Panc1 (cell line): ENCODE data around the gene FAM229A. TPM values are rescaled to one million over a fixed set of nuclear protein-coding genes. Genes with fewer than 3 reads are reported as not detected.
A peak's percentile ranks its signal among the peaks of the same experiment; 100 is the strongest.

Experiments
- ATAC-seq: fragments of 200-7000 bp; cut with Tn5 transposase; 2 replicates; pipeline ENCODE4 v1.9.1; 2020; ENCODE audit warnings: mild to moderate bottlenecking, moderate library complexity
- BruUV-seq: library from RNA; stranded (reverse); fragments of 400-500 nt; replicated peaks from 2 replicates; lab custom pipeline; 2021; lab: Mats Ljungman, UMichigan
- CTCF ChIA-PET: fragments of 300-600 bp; sonication (Branson Sonifier 250); formaldehyde crosslinking; loops from one replicate; lab custom pipeline; 2022; ENCODE audit warnings: antibody characterized with exemption; lab: Charles Lee
- POLR2A ChIA-PET: fragments of 300-600 bp; sonication (Branson Sonifier 250); formaldehyde crosslinking; loops from one replicate; lab custom pipeline; 2022; ENCODE audit warnings: antibody characterized with exemption; lab: Charles Lee
- DNase-seq: peaks from one replicate; pipeline ENCODE4 v3.0.0-alpha.2; 2010; ENCODE audit warnings: low read depth, low spot score
- H3K27ac ChIP-seq: 2 replicates; pipeline ENCODE4 v1.5.1; 2011; ENCODE audit warnings: mild to moderate bottlenecking, low read length, inconsistent platforms
- H3K27me3 ChIP-seq: fragments of 200-500 bp; sonication (Bioruptor generic); 2 replicates; pipeline ENCODE4 v1.6.0; 2014; ENCODE audit warnings: low read length, inconsistent platforms; ENCODE audit not compliant: control insufficient read depth, insufficient read depth
- H3K36me3 ChIP-seq: fragments of 200-500 bp; sonication (Bioruptor generic); 2 replicates; pipeline ENCODE4 v1.5.1; 2014; ENCODE audit warnings: inconsistent platforms, mild to moderate bottlenecking, low read length, moderate library complexity; ENCODE audit not compliant: control insufficient read depth, insufficient read depth
- H3K4me1 ChIP-seq: 2 replicates; pipeline ENCODE4 v1.5.1; 2011; ENCODE audit warnings: inconsistent platforms, mild to moderate bottlenecking, low read length, moderate library complexity; ENCODE audit not compliant: control insufficient read depth, insufficient read depth
- H3K4me3 ChIP-seq, 2 experiments: 2 replicates each; pipeline ENCODE4 v1.5.1; 2011 to 2012; ENCODE audit warnings: low read depth in 2 of 2, low read length in 2 of 2, mild to moderate bottlenecking in 2 of 2, inconsistent platforms in 1 of 2, moderate library complexity in 1 of 2
- H3K9me3 ChIP-seq: fragments of 200-500 bp; sonication (Bioruptor generic); 2 replicates; pipeline ENCODE4 v1.5.1; 2014; ENCODE audit warnings: low read depth, mild to moderate bottlenecking, inconsistent platforms, low read length, moderate library complexity; ENCODE audit not compliant: control insufficient read depth, insufficient read depth
- CTCF ChIP-seq: fragments of 450-650 bp; IDR thresholded peaks from 2 replicates; pipeline ENCODE4 v1.5.1; 2017; ENCODE audit warnings: mild to moderate bottlenecking
- POLR2AphosphoS5 ChIP-seq: IDR thresholded peaks from 2 replicates; pipeline ENCODE4 v1.6.1; 2012; ENCODE audit warnings: mild to moderate bottlenecking, low read depth, low read length, moderate library complexity
- SIN3A ChIP-seq: IDR thresholded peaks from 2 replicates; pipeline ENCODE4 v1.6.1; 2012; ENCODE audit warnings: low read depth, mild to moderate bottlenecking, low read length, moderate library complexity, borderline replicate concordance; ENCODE audit not compliant: insufficient read depth
- TCF7L2 ChIP-seq: IDR thresholded peaks from 2 replicates; pipeline ENCODE4 v1.6.1; 2011; ENCODE audit warnings: mild to moderate bottlenecking, low read depth, low read length, inconsistent platforms
- in situ Hi-C: cut with HindIII; loops from 2 replicates; pipeline ENCODE4 v1.10.0; 2016; ENCODE audit warnings: low sequenced_read_pairs, low pct_unique_long_range_greater_than_20kb
- intact Hi-C: fragments of 100-400 bp; cut with micrococcal nuclease; formaldehyde crosslinking; loops from one replicate; pipeline ENCODE4 v1.10.0; 2022; ENCODE audit not compliant: unreplicated experiment
- total RNA-seq: library from RNA; stranded (reverse); gene quantifications from one replicate; pipeline ENCODE4 v1.2.1, GENCODE V29; 2021; ENCODE audit not compliant: unreplicated experiment
- TF ChIP-seq, protein P1 (sequence below), 2 experiments: IDR thresholded peaks; 2 replicates each; pipeline ENCODE4 v1.6.1; 2011 to 2012; ENCODE audit warnings: low read depth in 2 of 2, control low read depth in 1 of 2, low read length in 1 of 2, mild to moderate bottlenecking in 1 of 2, moderate library complexity in 1 of 2; ENCODE audit not compliant: insufficient read depth in 1 of 2

Gene FAM229A
- total RNA-seq, 1 experiment from 2014 or later, result 6.7 TPM

DNA sequence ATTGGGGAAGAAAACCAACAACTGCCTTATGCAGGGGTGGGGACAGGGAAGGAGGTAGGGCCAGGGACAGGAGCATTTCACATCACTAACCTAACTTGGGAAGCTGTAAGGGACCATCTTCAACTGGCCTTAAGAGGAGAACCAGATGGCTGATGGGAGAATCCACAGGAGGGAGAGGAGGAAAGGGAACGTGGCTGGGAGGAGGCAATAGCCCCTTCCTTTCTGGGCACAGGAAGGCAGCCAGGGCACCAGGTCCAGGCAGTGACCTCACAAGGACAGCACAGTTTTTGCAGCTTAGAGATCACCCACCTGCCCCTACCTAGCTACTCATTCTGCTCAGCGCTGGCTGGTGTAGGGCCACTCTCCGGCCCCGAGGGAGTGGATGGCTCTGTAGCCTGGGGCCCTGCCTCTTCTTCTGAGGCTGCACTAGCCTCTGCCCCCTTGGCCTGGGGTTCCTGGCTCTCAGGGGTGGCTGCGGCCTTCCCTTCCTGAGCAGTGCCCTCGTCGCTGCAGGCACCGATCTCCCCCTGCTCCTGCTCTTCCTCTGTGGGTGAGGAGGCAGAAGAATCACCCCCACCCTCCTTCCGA lies 27.9 kb downstream of the FAM229A start:
- DNase-seq (no peak), ATAC-seq (peak; percentile 18)
- peak overlapping the region; percentile 68 to 70 for H3K4me3 ChIP-seq
- in situ Hi-C loops (no loop called here), intact Hi-C loops (no loop called here)
- H3K36me3 ChIP-seq, result peaks cover 13% of the 10 kb centered on the region
- POLR2A ChIA-PET, result interaction anchor here (0.5 kb wide), 1 partner anchor 599 kb away, joined by 3 read pairs; no protein-coding TSS in a partner anchor
- TF ChIP-seq POLR2AphosphoS5 (peak; percentile 75; the same call in 1 of the 2 replicates), SIN3A (no peak), TCF7L2 (no peak), CTCF (no peak)
- TF ChIP-seq, protein P1, sequence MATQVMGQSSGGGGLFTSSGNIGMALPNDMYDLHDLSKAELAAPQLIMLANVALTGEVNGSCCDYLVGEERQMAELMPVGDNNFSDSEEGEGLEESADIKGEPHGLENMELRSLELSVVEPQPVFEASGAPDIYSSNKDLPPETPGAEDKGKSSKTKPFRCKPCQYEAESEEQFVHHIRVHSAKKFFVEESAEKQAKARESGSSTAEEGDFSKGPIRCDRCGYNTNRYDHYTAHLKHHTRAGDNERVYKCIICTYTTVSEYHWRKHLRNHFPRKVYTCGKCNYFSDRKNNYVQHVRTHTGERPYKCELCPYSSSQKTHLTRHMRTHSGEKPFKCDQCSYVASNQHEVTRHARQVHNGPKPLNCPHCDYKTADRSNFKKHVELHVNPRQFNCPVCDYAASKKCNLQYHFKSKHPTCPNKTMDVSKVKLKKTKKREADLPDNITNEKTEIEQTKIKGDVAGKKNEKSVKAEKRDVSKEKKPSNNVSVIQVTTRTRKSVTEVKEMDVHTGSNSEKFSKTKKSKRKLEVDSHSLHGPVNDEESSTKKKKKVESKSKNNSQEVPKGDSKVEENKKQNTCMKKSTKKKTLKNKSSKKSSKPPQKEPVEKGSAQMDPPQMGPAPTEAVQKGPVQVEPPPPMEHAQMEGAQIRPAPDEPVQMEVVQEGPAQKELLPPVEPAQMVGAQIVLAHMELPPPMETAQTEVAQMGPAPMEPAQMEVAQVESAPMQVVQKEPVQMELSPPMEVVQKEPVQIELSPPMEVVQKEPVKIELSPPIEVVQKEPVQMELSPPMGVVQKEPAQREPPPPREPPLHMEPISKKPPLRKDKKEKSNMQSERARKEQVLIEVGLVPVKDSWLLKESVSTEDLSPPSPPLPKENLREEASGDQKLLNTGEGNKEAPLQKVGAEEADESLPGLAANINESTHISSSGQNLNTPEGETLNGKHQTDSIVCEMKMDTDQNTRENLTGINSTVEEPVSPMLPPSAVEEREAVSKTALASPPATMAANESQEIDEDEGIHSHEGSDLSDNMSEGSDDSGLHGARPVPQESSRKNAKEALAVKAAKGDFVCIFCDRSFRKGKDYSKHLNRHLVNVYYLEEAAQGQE (IDR thresholded peaks at IDR 0.05; ENCODE audit: insufficient read depth in 1 of 2, low read depth in 2 of 2, low read length in 1 of 2), result no peak
- H3K27me3 ChIP-seq, result no peaks in the 10 kb centered on the region
- H3K4me1 ChIP-seq, result peaks cover 46% of the 10 kb centered on the region
- H3K27ac ChIP-seq, result peak overlapping the region; percentile 78
- CTCF ChIA-PET, result no interaction called here
- no peaks in the 10 kb centered on the region for H3K9me3 ChIP-seq
- BruUV-seq, result no TSS peak

DNA sequence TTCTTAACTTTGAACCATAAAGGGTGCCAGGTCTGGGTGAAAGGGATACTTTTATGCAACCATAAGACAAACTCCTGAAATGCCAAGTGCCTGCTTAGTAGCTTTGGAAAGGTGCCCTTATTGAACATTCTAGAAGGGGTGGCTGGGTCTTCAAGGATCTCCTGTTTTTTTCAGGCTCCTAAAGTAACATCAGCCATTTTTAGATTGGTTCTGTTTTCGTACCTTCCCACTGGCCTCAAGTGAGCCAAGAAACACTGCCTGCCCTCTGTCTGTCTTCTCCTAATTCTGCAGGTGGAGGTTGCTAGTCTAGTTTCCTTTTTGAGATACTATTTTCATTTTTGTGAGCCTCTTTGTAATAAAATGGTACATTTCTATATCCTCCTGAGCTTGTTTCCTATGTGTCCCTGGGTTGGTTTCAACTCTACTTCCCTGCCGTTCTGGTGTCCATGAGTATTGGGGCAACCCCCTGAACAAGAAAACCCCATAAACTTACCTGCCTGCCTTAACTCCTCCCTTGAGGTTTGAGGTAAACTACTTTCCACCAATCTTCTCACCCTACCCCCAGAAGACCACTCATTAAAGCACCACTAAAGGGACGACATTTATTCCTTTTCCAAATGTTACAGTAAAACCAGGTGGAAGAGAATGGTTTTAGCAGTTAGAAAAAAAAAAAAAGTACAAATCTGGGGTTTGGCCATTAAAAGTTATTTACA lies 28.9 kb downstream of the FAM229A start:
- H3K36me3 ChIP-seq, result peaks cover 19% of the 10 kb centered on the region
- no peaks in the 10 kb centered on the region for H3K27me3 ChIP-seq
- no peaks in the 10 kb centered on the region for H3K9me3 ChIP-seq
- no peak; the same call in 1 of the 2 replicates for TF ChIP-seq POLR2AphosphoS5
- no peak for TF ChIP-seq SIN3A
- no peak for TF ChIP-seq CTCF
- H3K27ac ChIP-seq, result peak overlapping the region; percentile 78
- no peak for ATAC-seq
- no peak overlapping the region for H3K4me3 ChIP-seq
- H3K4me1 ChIP-seq, result peaks cover 41% of the 10 kb centered on the region
- in situ Hi-C loops (no loop called here), intact Hi-C loops (no loop called here)
- DNase-seq, result no peak
- POLR2A ChIA-PET, result no interaction called here
- CTCF ChIA-PET, result no interaction called here
- TSS peak; percentile 95 for BruUV-seq
